ENCODE results near the gene GALNT1. TPM values are rescaled to one million over a fixed set of nuclear protein-coding genes. Genes with fewer than 3 reads are reported as not detected.

Gene GALNT1
- total and polyA plus RNA-seq, 2 of the 4 experiments (the other 2 are of a cell fraction) = 24.9 to 43.9 TPM

DNA sequence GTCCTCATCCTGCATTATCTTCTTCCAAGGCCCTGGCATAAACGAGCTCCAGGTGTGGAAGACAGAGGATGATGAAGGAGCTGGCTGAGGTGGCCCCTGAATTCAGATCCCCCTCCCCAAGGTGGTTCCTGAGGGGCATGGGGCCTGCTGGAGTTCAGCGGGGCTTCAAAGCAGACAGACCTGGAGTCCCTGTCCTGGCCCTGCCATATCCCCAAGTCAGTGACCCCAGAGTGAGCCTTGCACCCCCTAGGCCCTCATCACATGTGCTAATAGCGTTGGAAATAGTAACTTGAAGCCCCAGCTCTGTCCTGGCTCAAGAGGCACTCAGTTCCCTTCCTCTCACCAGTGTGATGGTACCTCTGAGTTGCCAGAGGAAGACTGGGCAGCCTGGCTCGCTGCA lies 172.9 kb downstream of the GALNT1 start:
- TF ChIP-seq SMC3 (IDR thresholded peaks at IDR 0.05; ENCODE audit: low read depth, low read length) (no peak), MAFK (IDR thresholded peaks at IDR 0.05; ENCODE audit: low read depth, low read length) (no peak), RCOR1 (IDR thresholded peaks at IDR 0.05; ENCODE audit: insufficient replicate concordance, low read length) (no peak), CHD1 (IDR thresholded peaks at IDR 0.05; ENCODE audit: low read depth, low read length) (no peak), NFE2L2 (IDR thresholded peaks at IDR 0.05; ENCODE audit: low read depth, low read length) (no peak)
- TF ChIP-seq, protein P1, sequence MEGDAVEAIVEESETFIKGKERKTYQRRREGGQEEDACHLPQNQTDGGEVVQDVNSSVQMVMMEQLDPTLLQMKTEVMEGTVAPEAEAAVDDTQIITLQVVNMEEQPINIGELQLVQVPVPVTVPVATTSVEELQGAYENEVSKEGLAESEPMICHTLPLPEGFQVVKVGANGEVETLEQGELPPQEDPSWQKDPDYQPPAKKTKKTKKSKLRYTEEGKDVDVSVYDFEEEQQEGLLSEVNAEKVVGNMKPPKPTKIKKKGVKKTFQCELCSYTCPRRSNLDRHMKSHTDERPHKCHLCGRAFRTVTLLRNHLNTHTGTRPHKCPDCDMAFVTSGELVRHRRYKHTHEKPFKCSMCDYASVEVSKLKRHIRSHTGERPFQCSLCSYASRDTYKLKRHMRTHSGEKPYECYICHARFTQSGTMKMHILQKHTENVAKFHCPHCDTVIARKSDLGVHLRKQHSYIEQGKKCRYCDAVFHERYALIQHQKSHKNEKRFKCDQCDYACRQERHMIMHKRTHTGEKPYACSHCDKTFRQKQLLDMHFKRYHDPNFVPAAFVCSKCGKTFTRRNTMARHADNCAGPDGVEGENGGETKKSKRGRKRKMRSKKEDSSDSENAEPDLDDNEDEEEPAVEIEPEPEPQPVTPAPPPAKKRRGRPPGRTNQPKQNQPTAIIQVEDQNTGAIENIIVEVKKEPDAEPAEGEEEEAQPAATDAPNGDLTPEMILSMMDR (conservative IDR thresholded peaks at IDR 0.05; ENCODE audit: low read depth, low read length) = no peak
- no peak for DNase-seq
- no TSS peak for BruUV-seq (replicated peaks)
- no peak overlapping the region for H2BK120ac ChIP-seq (ENCODE audit: low read depth, low read length)
- no peak overlapping the region for H4K91ac ChIP-seq (ENCODE audit: insufficient read depth, low read depth, low read length)
- dilution Hi-C loops (cut with HindIII; ENCODE audit: low sequenced_read_pairs, unreplicated experiment) = no loop called here
- no peak overlapping the region for H3K4me3 ChIP-seq (ENCODE audit: insufficient read depth, low read depth, low read length)
- H3K27ac ChIP-seq (ENCODE audit: insufficient read depth, low read length) = no peak overlapping the region
- in situ Hi-C loops (cut with MboI; ENCODE audit: low sequenced_read_pairs) = loop anchor here (10.0 kb wide), 2 partner anchors 190 to 530 kb away; no protein-coding TSS in a partner anchor
- H2AK9ac ChIP-seq (replicated peaks; ENCODE audit: low read depth, low read length, poor library complexity) = no peak overlapping the region
- WGBS, 2 experiments (ENCODE audit: extremely low coverage in 2 of 2, insufficient read length in 1 of 2) = 20% methylated on average over 1 of the region's 4 CpGs; no CpG with 5 or more reads in 1 of the 2 experiments
- no peaks in the 10 kb centered on the region for H3K4me1 ChIP-seq (ENCODE audit: control insufficient read depth, insufficient read depth, low read length)
- CTCF ChIA-PET = interaction anchor here (1.1 kb wide), 1 partner anchor 351 kb away, joined by 3 read pairs; no protein-coding TSS in a partner anchor
- H3K9me1 ChIP-seq (ENCODE audit: insufficient read depth, low read length) = no peaks in the 10 kb centered on the region
- H4K20me1 ChIP-seq (ENCODE audit: insufficient read depth, low read length) = no peaks in the 10 kb centered on the region
- H2BK20ac ChIP-seq (ENCODE audit: low read depth, low read length) = no peak overlapping the region
- H2BK5ac ChIP-seq (ENCODE audit: low read depth, low read length, poor library complexity, severe bottlenecking) = no peak overlapping the region
- H3K23ac ChIP-seq (ENCODE audit: low read depth, low read length) = no peak overlapping the region
- no peak overlapping the region for H2BK15ac ChIP-seq (ENCODE audit: low read depth, low read length)
- ATAC-seq (ENCODE audit: low read depth) = no peak
- H2AFZ ChIP-seq (replicated peaks; ENCODE audit: low read length, poor library complexity) = no peak overlapping the region
- POLR2A ChIA-PET (ENCODE audit: unreplicated experiment) = no interaction called here
- H3K79me1 ChIP-seq (ENCODE audit: low read depth in 1 of 2, low read length in 2 of 2) = no peaks in the 10 kb centered on the region
- no peak overlapping the region for H3K18ac ChIP-seq (ENCODE audit: low read depth, low read length)
- no peak overlapping the region for H3K14ac ChIP-seq (replicated peaks; ENCODE audit: low read depth, low read length)
- intact Hi-C loops (cut with micrococcal nuclease) = loop anchor here (10.0 kb wide), 1 partner anchor 1000 kb away; no protein-coding TSS in a partner anchor
- no peaks in the 10 kb centered on the region for H3K9me3 ChIP-seq (ENCODE audit: control insufficient read depth, insufficient read depth, low read length)
- no peak overlapping the region for H4K8ac ChIP-seq (ENCODE audit: low read depth in 2 of 2, low read length in 2 of 2)
- no peak overlapping the region for H2AK5ac ChIP-seq (ENCODE audit: low read depth, low read length)
- H4K5ac ChIP-seq (ENCODE audit: low read depth, low read length) = no peak overlapping the region
- H3K56ac ChIP-seq (ENCODE audit: extremely low read depth, insufficient read depth, low read length) = no peak overlapping the region
- H3K4ac ChIP-seq (ENCODE audit: low read depth, low read length) = no peak overlapping the region
- no peak overlapping the region for H3K4me2 ChIP-seq (ENCODE audit: low read depth, low read length)
- H3K36me3 ChIP-seq (ENCODE audit: control insufficient read depth, insufficient read depth, low read length) = no peaks in the 10 kb centered on the region
- peaks cover 39% of the 10 kb centered on the region for H3K27me3 ChIP-seq (ENCODE audit: control insufficient read depth, insufficient read depth, low read length)
- no peak overlapping the region for H3K9ac ChIP-seq (ENCODE audit: low read depth, low read length)
